SK-N-MC (cell line): ENCODE data around the gene KRTAP19-6.
"Not testable (repeated sequence)": the region's sequence is repeated elsewhere in the genome, so short reads cannot be mapped to it uniquely, and the experiment has no call there.

Source experiments
- DNase-seq: peaks from one replicate; pipeline ENCODE4 v3.0.0-alpha.2; 2011; ENCODE audit warnings: low read depth, low spot score
- H3K27ac ChIP-seq: fragments of 200-600 bp; sonication (generic); 2 replicates; pipeline ENCODE4 v1.5.1; 2016; ENCODE audit warnings: mixed run types
- H3K36me3 ChIP-seq: fragments of 200-600 bp; sonication (generic); 2 replicates; pipeline ENCODE4 v1.6.1; 2017; ENCODE audit warnings: antibody characterized with exemption, low read length, mixed read lengths; ENCODE audit not compliant: insufficient read depth
- H3K4me3 ChIP-seq: fragments of 200-600 bp; sonication (generic); 2 replicates; pipeline ENCODE4 v1.5.1; 2016
- H3K9ac ChIP-seq: fragments of 200-600 bp; sonication (generic); 2 replicates; pipeline ENCODE4 v1.8.0; 2017; ENCODE audit warnings: mixed run types, mixed read lengths; ENCODE audit not compliant: insufficient read length
- H3K9me3 ChIP-seq: fragments of 200-600 bp; sonication (generic); 2 replicates; pipeline ENCODE4 v1.6.1; 2017; ENCODE audit warnings: low read depth, mild to moderate bottlenecking, antibody characterized with exemption, low read length, moderate library complexity, mixed read lengths
- EZH2 ChIP-seq: fragments of 200-600 bp; sonication (generic); IDR thresholded peaks from one replicate; pipeline ENCODE4 v1.6.1; 2017; ENCODE audit warnings: antibody characterized with exemption
- FOXP2 ChIP-seq: optimal IDR thresholded peaks from 2 replicates; pipeline ENCODE3; 2011; ENCODE audit warnings: mild to moderate bottlenecking, moderate library complexity; ENCODE audit not compliant: insufficient read depth; ENCODE audit errors: extremely low read length, control extremely low read depth
- POLR2AphosphoS5 ChIP-seq: IDR thresholded peaks from 2 replicates; pipeline ENCODE4 v1.6.1; 2012; ENCODE audit warnings: mild to moderate bottlenecking, low read depth, low read length, borderline replicate concordance

Gene KRTAP19-6

GRCh38 chr21:30561957-30562356 lies 20.3 kb upstream of the KRTAP19-6 start:
- no peak overlapping the region for H3K4me3 ChIP-seq
- H3K9ac ChIP-seq = no peak overlapping the region
- no peak for TF ChIP-seq POLR2AphosphoS5
- no peak for TF ChIP-seq FOXP2
- TF ChIP-seq EZH2 = no peak
- no peak overlapping the region for H3K27ac ChIP-seq
- no peaks in the 10 kb centered on the region for H3K9me3 ChIP-seq
- DNase-seq = no peak
- no peaks in the 10 kb centered on the region for H3K36me3 ChIP-seq

DNA sequence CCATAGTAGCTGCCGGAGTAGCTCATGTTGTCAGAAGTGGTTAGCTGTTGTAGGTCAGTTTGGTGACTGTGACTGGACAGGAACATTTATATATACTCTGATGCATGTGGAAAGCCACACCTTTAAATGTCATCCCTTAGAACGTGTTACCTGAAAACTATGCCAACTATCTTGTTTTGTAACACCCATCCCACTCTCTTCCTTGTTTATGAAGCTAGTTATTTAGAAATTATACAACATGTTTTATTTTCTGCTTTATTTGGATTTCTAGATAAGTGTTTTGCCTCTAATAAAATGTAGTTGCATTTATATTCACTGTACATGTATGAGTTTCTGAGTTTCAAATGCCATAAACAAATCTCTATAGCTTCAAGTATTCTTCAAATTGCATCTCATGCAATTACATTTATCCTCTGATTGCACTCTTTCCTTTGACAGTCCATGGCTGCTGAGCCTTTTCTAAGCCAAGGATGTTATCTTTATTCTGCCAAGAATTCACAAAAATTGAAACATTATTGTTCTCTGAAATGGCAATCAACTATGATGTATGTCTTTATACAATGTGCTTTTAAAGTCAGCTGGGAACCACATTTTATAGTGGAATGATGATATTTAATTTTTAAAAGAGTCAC lies 19.7 kb upstream of the KRTAP19-6 start, which contains the start of gene KRTAP19-7:
Gene KRTAP19-7 (minus strand): TSS at position 51 of the 632 bp plus-strand sequence. CDS start 25 bp downstream, at position 26.
- H3K4me3 ChIP-seq = no peak within 1 kb of the TSS
- H3K9me3 ChIP-seq = no peaks in the 10 kb centered on the region
- H3K36me3 ChIP-seq = no peaks in the 10 kb centered on the region
- no peak within 1 kb of the TSS for H3K27ac ChIP-seq
- TF ChIP-seq POLR2AphosphoS5 (no peak), FOXP2 (no peak), EZH2 (no peak)
- DNase-seq = no peak
- no peak within 1 kb of the TSS for H3K9ac ChIP-seq

GRCh38 chr21:30555095-30555494 lies 13.4 kb upstream of the KRTAP19-6 start:
- no peak overlapping the region for H3K27ac ChIP-seq
- no peak overlapping the region for H3K9ac ChIP-seq
- no peak for DNase-seq
- H3K9me3 ChIP-seq = no peaks in the 10 kb centered on the region
- H3K36me3 ChIP-seq = no peaks in the 10 kb centered on the region
- TF ChIP-seq POLR2AphosphoS5 (no peak), FOXP2 (no peak), EZH2 (no peak)
- H3K4me3 ChIP-seq = no peak overlapping the region

- no peak overlapping the region for H3K27ac ChIP-seq
- no peak overlapping the region for H3K4me3 ChIP-seq
- TF ChIP-seq EZH2 (no peak), POLR2AphosphoS5 (no peak), FOXP2 (no peak)
- no peaks in the 10 kb centered on the region for H3K36me3 ChIP-seq
- no peak overlapping the region for H3K9ac ChIP-seq
- H3K9me3 ChIP-seq = no peaks in the 10 kb centered on the region
- DNase-seq = no peak
These were observed 11.1 kb upstream of the KRTAP19-6 start for GRCh38 chr21:30552782-30553181.

DNA sequence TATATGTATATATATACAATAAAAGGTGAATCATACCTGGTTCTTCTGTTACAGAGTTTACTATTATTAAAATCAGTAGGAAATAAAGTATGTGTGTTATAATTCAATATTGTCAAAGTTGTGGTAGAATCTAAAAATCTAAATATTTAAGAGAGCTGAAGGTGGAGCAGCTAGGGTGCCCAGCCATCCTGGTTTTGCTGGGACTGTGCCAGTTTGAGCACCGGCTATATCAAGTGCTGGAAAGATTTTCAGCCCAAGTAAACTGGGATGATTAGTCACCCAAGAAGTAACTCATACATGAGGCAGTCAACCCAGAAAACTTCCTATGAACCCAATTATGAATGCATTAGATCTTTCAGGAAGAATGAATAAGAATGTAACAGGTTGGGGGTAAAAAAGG lies 22.8 kb downstream of the KRTAP19-6 start:
- Histone ChIP-seq H3K9ac (no peak overlapping the region), H3K9me3 (no peaks in the 10 kb centered on the region), H3K36me3 (no peaks in the 10 kb centered on the region), H3K4me3 (no peak overlapping the region), H3K27ac (no peak overlapping the region)
- DNase-seq = no peak
- TF ChIP-seq POLR2AphosphoS5 = no peak
- no peak for TF ChIP-seq FOXP2
- TF ChIP-seq EZH2 = no peak

- TF ChIP-seq POLR2AphosphoS5 = no peak
- no peak for TF ChIP-seq EZH2
- TF ChIP-seq FOXP2 = no peak
- Histone ChIP-seq H3K4me3 (no peak overlapping the region), H3K27ac (no peak overlapping the region), H3K36me3 (no peaks in the 10 kb centered on the region), H3K9me3 (no peaks in the 10 kb centered on the region), H3K9ac (no peak overlapping the region)
- DNase-seq = no peak
These were observed 26.0 kb downstream of the KRTAP19-6 start for GRCh38 chr21:30515681-30516080.

- not testable (repeated sequence) for DNase-seq, H3K4me3 ChIP-seq, H3K9ac ChIP-seq, H3K36me3 ChIP-seq, H3K9me3 ChIP-seq, H3K27ac ChIP-seq
These were observed 36.0 kb downstream of the KRTAP19-6 start for GRCh38 chr21:30505621-30506205.

DNA sequence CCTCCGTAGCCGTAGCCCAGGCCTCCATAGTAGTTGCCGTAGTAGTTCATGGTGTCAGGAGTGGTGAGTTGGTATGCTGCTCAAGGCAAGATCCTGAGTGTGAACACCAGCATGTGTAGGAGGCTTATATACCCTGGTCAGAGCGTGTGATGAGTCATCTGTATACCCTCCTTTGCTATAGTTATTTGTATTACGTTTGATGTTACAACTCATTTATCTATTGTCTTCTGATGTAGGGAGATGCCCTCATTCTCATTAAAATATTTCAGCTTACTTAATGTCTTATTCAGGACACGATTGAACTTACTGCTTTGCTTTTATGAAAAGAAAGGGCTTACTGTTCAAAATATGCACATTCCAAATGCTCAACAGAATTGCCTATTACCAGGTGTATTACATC lies 39.6 kb downstream of the KRTAP19-6 start, which contains the start of gene KRTAP19-5:
Gene KRTAP19-5 (minus strand): TSS at position 101 of the 400 bp plus-strand sequence. CDS start 51 bp downstream, at position 50.
- no peaks in the 10 kb centered on the region for H3K36me3 ChIP-seq
- DNase-seq = no peak
- no peak within 1 kb of the TSS for H3K4me3 ChIP-seq
- TF ChIP-seq POLR2AphosphoS5 = no peak
- no peak for TF ChIP-seq FOXP2
- TF ChIP-seq EZH2 = no peak
- H3K9me3 ChIP-seq = no peaks in the 10 kb centered on the region
- no peak within 1 kb of the TSS for H3K27ac ChIP-seq
- H3K9ac ChIP-seq = no peak within 1 kb of the TSS

- no peak within 1 kb of the TSS for H3K9ac ChIP-seq
These were observed 44.6 kb downstream of the KRTAP19-6 start, which contains the start of gene KRTAP19-4 for GRCh38 chr21:30497065-30497464. KRTAP19-4 (minus strand) TSS chr21:30497165; CDS start chr21:30497110, 55 bp downstream.

More at GRCh38 chr21:30497065-30497464, 44.6 kb downstream of the KRTAP19-6 start, which contains the start of gene KRTAP19-4:
- Histone ChIP-seq H3K4me3 (no peak within 1 kb of the TSS), H3K36me3 (no peaks in the 10 kb centered on the region), H3K27ac (no peak within 1 kb of the TSS), H3K9me3 (no peaks in the 10 kb centered on the region)
- no peak for DNase-seq
- TF ChIP-seq POLR2AphosphoS5 = no peak
- no peak for TF ChIP-seq FOXP2
